NB4 (cell line): ENCODE data around the gene PPP1R12B.

ENCODE experiments used
- MYC ChIP-seq: IDR thresholded peaks from 2 replicates; pipeline ENCODE4 v1.6.1; 2011; ENCODE audit warnings: low read depth, low read length
- POLR2A ChIP-seq: IDR thresholded peaks from 2 replicates; pipeline ENCODE4 v1.6.1; 2011; ENCODE audit warnings: mild to moderate bottlenecking; ENCODE audit not compliant: insufficient read length; ENCODE audit errors: extremely low read depth
- TF ChIP-seq, protein P1 (sequence below): IDR thresholded peaks from one replicate; pipeline ENCODE4 v1.5.1; 2012; ENCODE audit warnings: low read depth, low read length

GRCh38 chr1:202333861-202334260 is 14.6 kb upstream of the PPP1R12B start:
- TF ChIP-seq POLR2A (no peak), MYC (no peak)
- TF ChIP-seq, protein P1, sequence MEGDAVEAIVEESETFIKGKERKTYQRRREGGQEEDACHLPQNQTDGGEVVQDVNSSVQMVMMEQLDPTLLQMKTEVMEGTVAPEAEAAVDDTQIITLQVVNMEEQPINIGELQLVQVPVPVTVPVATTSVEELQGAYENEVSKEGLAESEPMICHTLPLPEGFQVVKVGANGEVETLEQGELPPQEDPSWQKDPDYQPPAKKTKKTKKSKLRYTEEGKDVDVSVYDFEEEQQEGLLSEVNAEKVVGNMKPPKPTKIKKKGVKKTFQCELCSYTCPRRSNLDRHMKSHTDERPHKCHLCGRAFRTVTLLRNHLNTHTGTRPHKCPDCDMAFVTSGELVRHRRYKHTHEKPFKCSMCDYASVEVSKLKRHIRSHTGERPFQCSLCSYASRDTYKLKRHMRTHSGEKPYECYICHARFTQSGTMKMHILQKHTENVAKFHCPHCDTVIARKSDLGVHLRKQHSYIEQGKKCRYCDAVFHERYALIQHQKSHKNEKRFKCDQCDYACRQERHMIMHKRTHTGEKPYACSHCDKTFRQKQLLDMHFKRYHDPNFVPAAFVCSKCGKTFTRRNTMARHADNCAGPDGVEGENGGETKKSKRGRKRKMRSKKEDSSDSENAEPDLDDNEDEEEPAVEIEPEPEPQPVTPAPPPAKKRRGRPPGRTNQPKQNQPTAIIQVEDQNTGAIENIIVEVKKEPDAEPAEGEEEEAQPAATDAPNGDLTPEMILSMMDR: no peak
